Measurements from ENCODE around the gene ZNF813. TPM values are rescaled to one million over a fixed set of nuclear protein-coding genes. Genes with fewer than 3 reads are reported as not detected.

ZNF813 gene
- total and polyA plus RNA-seq, 9 of the 15 experiments (the other 6 are each of a cell fraction or from before 2014, with no cell fraction given): 1.3 to 8.0 (median 5.3) TPM

- TF ChIP-seq ZNF699 (CRISPR knock-in tag; IDR thresholded peaks at IDR 0.05; ENCODE audit: insufficient replicate concordance) (no peak), STAT5B (CRISPR knock-in tag; IDR thresholded peaks at IDR 0.05) (no peak), SRSF7 (optimal IDR thresholded peaks at IDR 0.05; ENCODE audit: low read depth, low read length) (no peak), ETS1 (conservative IDR thresholded peaks at IDR 0.05; ENCODE audit: control insufficient read depth, low read depth, low read length) (peak; percentile 84), HNRNPLL (IDR thresholded peaks at IDR 0.05; ENCODE audit: low read depth, low read length, poor library complexity, severe bottlenecking) (peak; percentile 47), BCLAF1 (IDR thresholded peaks at IDR 0.05; ENCODE audit: borderline replicate concordance in 1 of 2, control insufficient read depth in 1 of 2, low read depth in 2 of 2, low read length in 1 of 2) (no peak), VEZF1 (CRISPR knock-in tag; IDR thresholded peaks at IDR 0.05) (peak; percentile 53), CHAMP1 (IDR thresholded peaks at IDR 0.05) (no peak; the same call in 1 of the 2 replicates), ZNF146 (CRISPR knock-in tag; IDR thresholded peaks at IDR 0.05; ENCODE audit: unreplicated experiment) (no peak), ZC3H11A (IDR thresholded peaks at IDR 0.05; ENCODE audit: low read depth, low read length) (no peak), ZFX (CRISPR knock-in tag; IDR thresholded peaks at IDR 0.05) (peak; percentile 31), XRCC4 (IDR thresholded peaks at IDR 0.05; ENCODE audit: extremely low read depth, insufficient read depth, insufficient read length) (no peak), FOS (IDR thresholded peaks at IDR 0.05; ENCODE audit: extremely low read depth, insufficient read length) (no peak), MEF2D (tag; conservative IDR thresholded peaks at IDR 0.05; ENCODE audit: low read depth) (no peak), ARID3B (CRISPR knock-in tag; IDR thresholded peaks at IDR 0.05; ENCODE audit: borderline replicate concordance) (no peak), TCFL5 (CRISPR knock-in tag; conservative IDR thresholded peaks at IDR 0.05) (no peak)
Observed at GRCh38 chr19:53520547-53521372, 53.2 kb downstream of the ZNF813 start (continued).

Measured in K562 (cell line).